Measurements from ENCODE around the gene CD8B2. TPM values are rescaled to one million over a fixed set of nuclear protein-coding genes. Genes with fewer than 3 reads are reported as not detected.

Gene CD8B2
- total RNA-seq, 1 experiment from 2014 or later: not detected

- Histone ChIP-seq H3K9me3 (ENCODE audit: control insufficient read depth, insufficient read depth, low read depth, low read length) (no peaks in the 10 kb centered on the region), H3K4me3 (ENCODE audit: low read depth in 2 of 2, low read length in 2 of 2) (no peak overlapping the region), H3K27ac (ENCODE audit: low read length) (no peak overlapping the region), H3K27me3 (ENCODE audit: control insufficient read depth, insufficient read depth, low read length) (peaks cover 7% of the 10 kb centered on the region), H3K36me3 (ENCODE audit: control insufficient read depth, insufficient read depth, low read length) (no peaks in the 10 kb centered on the region), H3K4me1 (ENCODE audit: control insufficient read depth, insufficient read depth, low read length) (no peaks in the 10 kb centered on the region)
- intact Hi-C loops (cut with micrococcal nuclease; ENCODE audit: unreplicated experiment): no loop called here
- in situ Hi-C loops (cut with HindIII; ENCODE audit: low pct_unique_long_range_greater_than_20kb, low sequenced_read_pairs): no loop called here
- BruUV-seq (replicated peaks): no TSS peak
- ATAC-seq (no peak), DNase-seq (ENCODE audit: low read depth, low spot score) (no peak)
- TF ChIP-seq POLR2AphosphoS5 (IDR thresholded peaks at IDR 0.05; ENCODE audit: low read depth, low read length) (no peak), TCF7L2 (IDR thresholded peaks at IDR 0.05; ENCODE audit: low read depth, low read length) (no peak), REST (IDR thresholded peaks at IDR 0.05; ENCODE audit: insufficient read depth in 1 of 2, low read depth in 2 of 2, low read length in 1 of 2) (no peak), CTCF (IDR thresholded peaks at IDR 0.05) (no peak), SIN3A (IDR thresholded peaks at IDR 0.05; ENCODE audit: borderline replicate concordance, insufficient read depth, low read depth, low read length) (no peak)
- POLR2A ChIA-PET: no interaction called here
- CTCF ChIA-PET: no interaction called here
Observed at GRCh38 chr2:106561803-106562202, 74.6 kb downstream of the CD8B2 start.

GRCh38 chr2:106562268-106563186, 75.4 kb downstream of the CD8B2 start:
- TF ChIP-seq TCF7L2 (IDR thresholded peaks at IDR 0.05; ENCODE audit: low read depth, low read length) (no peak), POLR2AphosphoS5 (IDR thresholded peaks at IDR 0.05; ENCODE audit: low read depth, low read length) (no peak), CTCF (IDR thresholded peaks at IDR 0.05) (no peak), SIN3A (IDR thresholded peaks at IDR 0.05; ENCODE audit: borderline replicate concordance, insufficient read depth, low read depth, low read length) (no peak), REST (IDR thresholded peaks at IDR 0.05; ENCODE audit: insufficient read depth in 1 of 2, low read depth in 2 of 2, low read length in 1 of 2) (no peak)
- no peaks in the 10 kb centered on the region for H3K9me3 ChIP-seq (ENCODE audit: control insufficient read depth, insufficient read depth, low read depth, low read length)
- no peak overlapping the region for H3K4me3 ChIP-seq (ENCODE audit: low read depth in 2 of 2, low read length in 2 of 2)
- DNase-seq (ENCODE audit: low read depth, low spot score) (no peak), ATAC-seq (no peak)
- POLR2A ChIA-PET: no interaction called here
- H3K4me1 ChIP-seq (ENCODE audit: control insufficient read depth, insufficient read depth, low read length): no peaks in the 10 kb centered on the region
- no TSS peak for BruUV-seq (replicated peaks)
- H3K27ac ChIP-seq (ENCODE audit: low read length): no peak overlapping the region
- intact Hi-C loops (cut with micrococcal nuclease; ENCODE audit: unreplicated experiment): no loop called here
- H3K27me3 ChIP-seq (ENCODE audit: control insufficient read depth, insufficient read depth, low read length): peaks cover 7% of the 10 kb centered on the region
- H3K36me3 ChIP-seq (ENCODE audit: control insufficient read depth, insufficient read depth, low read length): no peaks in the 10 kb centered on the region
- in situ Hi-C loops (cut with HindIII; ENCODE audit: low pct_unique_long_range_greater_than_20kb, low sequenced_read_pairs): no loop called here
- CTCF ChIA-PET: interaction anchor here (1.3 kb wide), 1 partner anchor 20 kb away, joined by 5 read pairs; no protein-coding TSS in a partner anchor

All from Panc1 (cell line).